Measurements from ENCODE around the gene AACS.

DNA sequence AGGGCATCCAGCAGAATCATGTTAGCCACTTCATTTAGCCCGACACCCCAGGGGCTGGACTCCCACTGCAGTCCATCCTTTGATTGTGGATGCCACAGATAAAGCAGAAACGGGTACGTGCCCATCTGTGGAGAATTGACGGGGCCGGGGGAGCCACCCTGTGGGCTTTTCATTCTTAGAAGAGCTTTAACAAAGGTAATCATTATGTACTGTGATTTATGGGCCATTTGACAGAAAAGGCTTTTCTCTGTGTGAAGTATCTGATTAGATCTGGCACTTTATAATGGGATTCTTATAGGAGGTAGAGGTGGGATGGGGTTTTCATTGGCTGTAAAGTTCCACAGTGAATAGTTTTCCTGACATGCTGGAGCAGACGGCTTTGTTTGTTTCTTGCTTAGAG is 40.4 kb downstream of the AACS start:
- TF ChIP-seq, protein P1, sequence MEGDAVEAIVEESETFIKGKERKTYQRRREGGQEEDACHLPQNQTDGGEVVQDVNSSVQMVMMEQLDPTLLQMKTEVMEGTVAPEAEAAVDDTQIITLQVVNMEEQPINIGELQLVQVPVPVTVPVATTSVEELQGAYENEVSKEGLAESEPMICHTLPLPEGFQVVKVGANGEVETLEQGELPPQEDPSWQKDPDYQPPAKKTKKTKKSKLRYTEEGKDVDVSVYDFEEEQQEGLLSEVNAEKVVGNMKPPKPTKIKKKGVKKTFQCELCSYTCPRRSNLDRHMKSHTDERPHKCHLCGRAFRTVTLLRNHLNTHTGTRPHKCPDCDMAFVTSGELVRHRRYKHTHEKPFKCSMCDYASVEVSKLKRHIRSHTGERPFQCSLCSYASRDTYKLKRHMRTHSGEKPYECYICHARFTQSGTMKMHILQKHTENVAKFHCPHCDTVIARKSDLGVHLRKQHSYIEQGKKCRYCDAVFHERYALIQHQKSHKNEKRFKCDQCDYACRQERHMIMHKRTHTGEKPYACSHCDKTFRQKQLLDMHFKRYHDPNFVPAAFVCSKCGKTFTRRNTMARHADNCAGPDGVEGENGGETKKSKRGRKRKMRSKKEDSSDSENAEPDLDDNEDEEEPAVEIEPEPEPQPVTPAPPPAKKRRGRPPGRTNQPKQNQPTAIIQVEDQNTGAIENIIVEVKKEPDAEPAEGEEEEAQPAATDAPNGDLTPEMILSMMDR (IDR thresholded peaks at IDR 0.05), result no peak
- no peak for TF ChIP-seq POLR2A (IDR thresholded peaks at IDR 0.05)

Measured in right lobe of liver (tissue), 4 donors.